ENCODE data around the gene ASS1. TPM values are rescaled to one million over a fixed set of nuclear protein-coding genes. Genes with fewer than 3 reads are reported as not detected.

The ASS1 gene
- total and polyA plus RNA-seq, 3 donors from 2014 or later = 68.5 to 153 (median 90.2) TPM

DNA sequence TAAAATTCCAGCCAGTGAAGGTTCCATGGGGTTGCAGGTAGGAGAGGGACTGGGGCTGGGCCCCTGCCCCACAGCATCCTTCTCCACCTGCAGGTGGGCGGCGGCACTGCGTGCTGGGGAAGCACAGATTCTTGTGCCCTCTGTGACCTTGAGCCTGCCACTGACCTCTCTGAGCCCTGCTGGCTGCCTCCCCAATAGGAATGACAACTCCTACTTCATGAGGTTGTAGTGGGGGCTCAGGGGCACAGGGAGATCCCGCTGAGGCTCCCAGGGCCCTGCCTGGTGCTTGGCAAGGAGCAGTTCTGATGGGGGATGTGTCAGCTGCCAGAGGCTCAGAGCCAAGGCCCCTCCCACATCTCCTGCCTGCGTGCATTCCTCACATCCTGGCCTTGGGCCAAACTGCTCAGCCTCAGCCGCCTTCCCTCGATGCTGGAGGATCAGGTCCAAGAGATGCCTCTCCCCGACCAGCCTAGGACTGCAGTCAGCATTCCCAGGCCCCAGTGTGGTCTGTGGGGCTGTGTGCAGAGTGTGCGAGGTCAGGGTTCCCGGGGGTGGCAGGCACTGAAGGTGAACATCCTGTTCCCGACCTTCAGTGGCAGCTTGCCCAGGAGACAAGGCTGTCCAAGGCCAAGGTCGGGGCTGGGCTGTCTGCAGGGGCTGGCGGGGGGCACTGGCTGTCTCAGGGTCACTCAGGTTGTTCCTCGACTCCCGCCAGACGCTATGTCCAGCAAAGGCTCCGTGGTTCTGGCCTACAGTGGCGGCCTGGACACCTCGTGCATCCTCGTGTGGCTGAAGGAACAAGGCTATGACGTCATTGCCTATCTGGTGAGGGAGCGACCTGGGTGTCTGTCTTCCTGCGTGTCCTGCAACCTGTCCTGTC lies 7.0 kb downstream of the ASS1 start:
- TF ChIP-seq, protein P1, sequence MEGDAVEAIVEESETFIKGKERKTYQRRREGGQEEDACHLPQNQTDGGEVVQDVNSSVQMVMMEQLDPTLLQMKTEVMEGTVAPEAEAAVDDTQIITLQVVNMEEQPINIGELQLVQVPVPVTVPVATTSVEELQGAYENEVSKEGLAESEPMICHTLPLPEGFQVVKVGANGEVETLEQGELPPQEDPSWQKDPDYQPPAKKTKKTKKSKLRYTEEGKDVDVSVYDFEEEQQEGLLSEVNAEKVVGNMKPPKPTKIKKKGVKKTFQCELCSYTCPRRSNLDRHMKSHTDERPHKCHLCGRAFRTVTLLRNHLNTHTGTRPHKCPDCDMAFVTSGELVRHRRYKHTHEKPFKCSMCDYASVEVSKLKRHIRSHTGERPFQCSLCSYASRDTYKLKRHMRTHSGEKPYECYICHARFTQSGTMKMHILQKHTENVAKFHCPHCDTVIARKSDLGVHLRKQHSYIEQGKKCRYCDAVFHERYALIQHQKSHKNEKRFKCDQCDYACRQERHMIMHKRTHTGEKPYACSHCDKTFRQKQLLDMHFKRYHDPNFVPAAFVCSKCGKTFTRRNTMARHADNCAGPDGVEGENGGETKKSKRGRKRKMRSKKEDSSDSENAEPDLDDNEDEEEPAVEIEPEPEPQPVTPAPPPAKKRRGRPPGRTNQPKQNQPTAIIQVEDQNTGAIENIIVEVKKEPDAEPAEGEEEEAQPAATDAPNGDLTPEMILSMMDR (IDR thresholded peaks at IDR 0.05) = peak; percentile 46 to 59 (median 49)
- TF ChIP-seq POLR2A (IDR thresholded peaks at IDR 0.05) = no peak
- DNase-seq = peak; percentile 95
- no peaks in the 10 kb centered on the region for H3K9me3 ChIP-seq
- peaks cover 51% of the 10 kb centered on the region for H3K4me1 ChIP-seq
- WGBS, 2 donors = 31 to 32% methylated on average over 13 to 23 of the region's 23 CpGs
- intact Hi-C loops (cut with DNase I; ENCODE audit: low total_unique reads) = no loop called here
- H3K4me3 ChIP-seq = no peak overlapping the region
- no peaks in the 10 kb centered on the region for H3K36me3 ChIP-seq (ENCODE audit: low read depth, missing control alignments)
- no peaks in the 10 kb centered on the region for H3K27me3 ChIP-seq
- H3K27ac ChIP-seq = peak overlapping the region; percentile 47 to 80

DNA sequence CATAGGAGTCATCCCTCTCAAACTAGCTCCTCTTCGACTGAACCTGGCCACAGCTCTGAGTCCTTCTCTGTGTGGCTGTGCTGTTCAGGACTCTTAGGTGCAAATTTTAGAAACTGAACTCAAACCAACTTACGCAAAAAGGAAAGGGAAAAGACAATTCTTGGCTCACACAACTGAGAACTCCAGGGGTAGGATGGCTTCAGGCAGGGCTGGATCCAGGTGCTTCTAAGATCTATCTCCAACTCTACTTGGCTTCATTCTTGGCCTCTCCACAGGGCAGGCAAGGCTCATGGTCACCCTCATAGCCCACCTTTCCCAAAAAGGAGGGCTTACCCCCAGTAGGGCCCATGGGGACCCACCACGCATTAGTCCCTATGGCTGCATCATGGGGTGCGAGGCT lies 8.1 kb downstream of the ASS1 start:
- peaks cover 40% of the 10 kb centered on the region for H3K4me1 ChIP-seq
- DNase-seq = no peak
- no peak for TF ChIP-seq POLR2A (IDR thresholded peaks at IDR 0.05)
- TF ChIP-seq, protein P1 (IDR thresholded peaks at IDR 0.05) = no peak
- no peak overlapping the region for H3K4me3 ChIP-seq
- H3K27ac ChIP-seq = peak overlapping the region; percentile 47 to 80
- no peaks in the 10 kb centered on the region for H3K27me3 ChIP-seq
- 89 to 94% methylated on average over 4 of the region's 4 CpGs for WGBS, 2 donors
- intact Hi-C loops (cut with DNase I; ENCODE audit: low total_unique reads) = no loop called here
- no peaks in the 10 kb centered on the region for H3K9me3 ChIP-seq
- no peaks in the 10 kb centered on the region for H3K36me3 ChIP-seq (ENCODE audit: low read depth, missing control alignments)

DNA sequence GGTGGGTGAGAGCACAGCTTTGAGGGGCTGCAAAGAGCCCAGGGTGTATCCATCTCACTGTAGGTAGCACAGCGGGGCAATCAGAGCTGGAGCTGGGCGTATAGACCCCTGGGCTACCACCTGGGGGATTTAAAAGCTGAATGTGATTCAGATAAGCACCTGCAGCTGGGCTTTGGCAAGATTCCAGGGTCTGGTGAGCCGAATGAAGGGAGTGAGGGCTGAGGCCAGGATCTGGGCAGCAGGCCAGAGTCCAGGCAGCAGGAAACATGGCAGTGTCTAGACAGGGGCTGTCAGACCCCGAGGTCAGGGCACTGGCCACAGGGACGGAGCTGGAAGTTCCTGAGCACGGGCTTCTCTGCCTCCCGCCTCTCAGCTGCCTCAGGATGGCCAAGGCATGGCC lies 8.7 kb downstream of the ASS1 start:
- Histone ChIP-seq H3K27ac (peak overlapping the region; percentile 25 to 80), H3K4me3 (no peak overlapping the region), H3K36me3 (ENCODE audit: low read depth, missing control alignments) (no peaks in the 10 kb centered on the region), H3K27me3 (no peaks in the 10 kb centered on the region), H3K4me1 (peaks cover 39% of the 10 kb centered on the region), H3K9me3 (no peaks in the 10 kb centered on the region)
- intact Hi-C loops (cut with DNase I; ENCODE audit: low total_unique reads) = no loop called here
- peak; percentile 88 for DNase-seq
- no peak for TF ChIP-seq POLR2A (IDR thresholded peaks at IDR 0.05)
- TF ChIP-seq, protein P1 (IDR thresholded peaks at IDR 0.05) = no peak
- 40 to 42% methylated on average over 7 of the region's 7 CpGs for WGBS, 2 donors

DNA sequence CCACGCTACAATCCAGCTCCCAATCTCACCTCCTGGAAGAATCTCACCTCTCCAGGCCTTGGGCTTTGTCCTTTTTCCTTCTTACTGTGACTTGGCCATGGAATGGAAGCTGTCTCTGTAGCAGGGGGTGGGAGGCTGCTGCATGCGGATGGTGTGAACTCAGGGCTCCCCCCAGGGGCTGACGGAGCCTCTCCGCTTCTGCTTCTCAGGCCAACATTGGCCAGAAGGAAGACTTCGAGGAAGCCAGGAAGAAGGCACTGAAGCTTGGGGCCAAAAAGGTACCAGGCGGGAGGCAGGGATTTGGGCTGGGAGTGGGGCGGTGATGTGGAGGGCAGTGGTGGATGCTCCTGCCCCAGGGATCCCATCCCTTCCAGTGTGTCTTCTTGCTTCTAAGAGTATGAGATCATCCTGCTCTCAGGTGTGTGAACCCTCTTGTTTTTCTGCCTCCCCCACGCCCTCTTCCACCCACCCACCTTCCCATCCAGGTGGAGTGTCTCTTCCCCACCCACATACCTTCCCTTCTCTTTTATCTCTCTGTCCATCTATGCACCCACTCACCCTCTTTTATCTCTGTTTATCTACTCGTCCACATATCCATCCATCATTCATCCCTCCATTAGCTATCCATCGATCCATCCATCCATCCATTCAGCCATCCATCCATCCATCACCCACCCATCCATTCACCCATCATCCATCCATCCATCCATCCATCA lies 9.5 kb downstream of the ASS1 start:
- Histone ChIP-seq H3K36me3 (ENCODE audit: low read depth, missing control alignments) (no peaks in the 10 kb centered on the region), H3K27me3 (no peaks in the 10 kb centered on the region), H3K27ac (peak overlapping the region in 1 of 2 donors; percentile 25), H3K4me1 (peaks cover 39% of the 10 kb centered on the region), H3K9me3 (no peaks in the 10 kb centered on the region), H3K4me3 (no peak overlapping the region)
- no peak for DNase-seq
- WGBS, 2 donors = 91 to 94% methylated on average over 10 of the region's 10 CpGs
- intact Hi-C loops (cut with DNase I; ENCODE audit: low total_unique reads) = no loop called here
- TF ChIP-seq POLR2A (IDR thresholded peaks at IDR 0.05) = no peak
- TF ChIP-seq, protein P1 (IDR thresholded peaks at IDR 0.05) = no peak

Data from testis (tissue), 3 donors.